Left lobe of liver (tissue), 2 donors: ENCODE data around the gene IPPK. TPM values are rescaled to one million over a fixed set of nuclear protein-coding genes. Genes with fewer than 3 reads are reported as not detected.

Experiments used
- ATAC-seq: fragments of 200-7000 bp; cut with Tn5 transposase; one replicate; pipeline ENCODE4 v1.9.1; 2020; ENCODE audit warnings: mild to moderate bottlenecking, moderate library complexity
- DNase-seq: peaks from one replicate; pipeline ENCODE4 v3.0.0-alpha.2; 2020; ENCODE audit warnings: low spot score
- total RNA-seq: library from RNA; stranded (reverse); gene quantifications from one replicate; pipeline ENCODE4 v1.2.1, GENCODE V29; 2021
- donor health status: DM: no; HTN: no; CAD: no; lungs with moderate emphysema.
- donor health status: DM: no; HTN: yes; CAD: no.

IPPK gene
- total RNA-seq, 1 donor from 2014 or later, result 1.8 TPM

- peak; percentile 83 for ATAC-seq
- peak; percentile 79 for DNase-seq
Measured at GRCh38 chr9:92616655-92617111, 53.2 kb downstream of the IPPK start.

GRCh38 chr9:92616199-92616641, 53.7 kb downstream of the IPPK start:
- ATAC-seq (peak; percentile 14), DNase-seq (peak; percentile 41)

GRCh38 chr9:92615790-92616189, 54.1 kb downstream of the IPPK start:
- peak; percentile 35 for DNase-seq

GRCh38 chr9:92614763-92615461, 55.0 kb downstream of the IPPK start:
- ATAC-seq (no peak), DNase-seq (peak; percentile 40)

More at GRCh38 chr9:92615790-92616189, 54.1 kb downstream of the IPPK start:
- no peak for ATAC-seq

GRCh38 chr9:92614123-92614510, 55.8 kb downstream of the IPPK start:
- no peak for DNase-seq
- no peak for ATAC-seq

- ATAC-seq (no peak), DNase-seq (no peak)
Measured at GRCh38 chr9:92613268-92614122, 56.4 kb downstream of the IPPK start.

DNA sequence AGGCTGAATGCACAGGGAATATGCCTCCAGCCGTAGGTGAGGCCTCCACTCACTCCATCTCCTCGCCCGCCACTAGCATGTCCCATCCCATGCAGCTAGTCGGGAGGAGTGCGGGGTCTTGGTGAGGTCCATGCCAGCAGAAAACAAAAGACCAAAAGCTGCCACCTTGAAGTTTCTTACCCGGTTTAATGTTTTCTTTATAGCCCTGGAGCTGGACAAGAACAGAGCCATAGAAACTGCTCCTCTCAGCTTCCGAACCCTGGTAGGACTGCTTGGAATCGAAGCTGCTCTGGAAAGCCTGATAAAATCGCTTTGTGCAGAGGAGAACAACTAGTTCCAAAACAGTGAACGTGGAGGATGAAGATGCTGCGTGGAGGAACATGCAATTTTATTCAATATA, 57.1 kb downstream of the IPPK start:
- DNase-seq (no peak), ATAC-seq (no peak)

- DNase-seq (no peak), ATAC-seq (no peak)
Measured at GRCh38 chr9:92612292-92612691, 57.6 kb downstream of the IPPK start.

- no peak for DNase-seq
- ATAC-seq, result no peak
Measured at GRCh38 chr9:92611621-92612285, 58.2 kb downstream of the IPPK start.

DNA sequence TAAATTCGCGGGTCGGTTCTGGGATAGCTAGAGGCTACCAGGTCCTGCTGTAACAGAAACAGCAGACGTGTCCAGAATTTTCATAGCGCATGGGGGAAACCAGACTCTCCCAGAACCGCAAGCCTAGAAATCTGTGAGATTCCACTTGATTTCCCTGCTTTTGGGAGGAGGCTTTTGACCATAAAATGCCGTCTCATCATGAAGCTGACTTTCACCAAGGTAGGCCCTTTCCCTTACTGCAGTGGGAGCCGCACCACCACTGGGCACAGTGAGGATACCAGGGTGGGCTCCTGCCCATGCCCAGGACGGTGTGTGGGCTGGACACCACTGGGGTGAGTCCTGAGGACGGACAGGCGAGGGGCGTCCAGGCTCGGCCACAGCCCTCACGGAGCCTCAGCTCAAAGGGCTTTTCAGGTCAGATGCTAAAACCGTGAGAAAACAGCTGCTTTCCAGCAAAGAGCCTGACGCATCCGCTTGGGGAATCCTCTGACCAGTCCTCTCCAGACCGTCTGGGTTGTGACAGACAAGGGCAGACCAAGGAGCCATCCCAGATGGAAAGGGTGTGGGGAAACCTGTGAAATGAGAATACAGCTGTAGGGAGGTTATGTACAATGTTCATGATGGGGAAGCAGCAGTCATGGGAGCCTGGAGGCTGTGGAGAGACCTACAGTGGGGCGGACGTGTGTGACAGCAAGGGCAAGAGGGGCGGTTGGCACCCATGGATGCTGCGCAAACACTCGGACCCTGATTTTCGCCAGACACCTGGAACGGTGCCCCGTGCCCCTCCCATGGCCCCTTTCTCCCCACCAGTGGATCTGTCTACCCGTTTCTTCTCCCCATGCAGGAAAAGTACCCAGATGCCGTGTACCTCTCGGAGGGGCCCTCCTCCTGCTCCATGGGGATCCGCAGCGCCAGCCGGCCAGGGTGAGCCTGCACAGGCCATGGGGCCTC, 59.2 kb downstream of the IPPK start:
- no peak for DNase-seq
- no peak for ATAC-seq

DNA sequence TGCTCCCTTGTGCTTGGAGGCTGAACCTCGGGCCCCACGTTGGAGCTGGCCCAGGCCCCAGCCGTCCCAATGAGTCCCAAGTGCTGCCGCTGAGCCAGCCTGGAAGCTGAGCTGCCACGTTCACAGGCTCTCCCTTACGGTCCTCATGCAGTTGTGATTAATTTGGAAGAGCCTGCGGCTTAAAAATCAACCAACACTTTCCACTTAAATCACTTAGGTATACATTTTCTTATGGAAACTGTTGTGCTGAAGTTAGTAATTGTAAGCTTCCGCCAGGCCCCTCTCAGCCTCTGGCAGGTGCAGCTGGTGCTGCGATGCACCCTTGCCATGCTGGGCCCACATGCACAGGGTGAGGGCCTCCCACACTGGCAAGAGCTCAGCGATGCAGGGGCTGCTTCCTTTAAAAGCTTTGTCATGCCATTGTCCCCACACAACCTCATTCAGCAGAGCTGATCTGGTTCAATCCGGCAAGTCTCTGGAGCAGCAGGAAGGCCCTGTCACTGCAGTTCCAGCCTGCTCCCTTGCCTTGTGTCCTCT, 61.0 kb downstream of the IPPK start:
- ATAC-seq (no peak), DNase-seq (no peak)

GRCh38 chr9:92608241-92608908, 61.6 kb downstream of the IPPK start:
- ATAC-seq (no peak), DNase-seq (no peak)

GRCh38 chr9:92607773-92608172, 62.2 kb downstream of the IPPK start:
- peak; percentile 15 for ATAC-seq
- no peak for DNase-seq

DNA sequence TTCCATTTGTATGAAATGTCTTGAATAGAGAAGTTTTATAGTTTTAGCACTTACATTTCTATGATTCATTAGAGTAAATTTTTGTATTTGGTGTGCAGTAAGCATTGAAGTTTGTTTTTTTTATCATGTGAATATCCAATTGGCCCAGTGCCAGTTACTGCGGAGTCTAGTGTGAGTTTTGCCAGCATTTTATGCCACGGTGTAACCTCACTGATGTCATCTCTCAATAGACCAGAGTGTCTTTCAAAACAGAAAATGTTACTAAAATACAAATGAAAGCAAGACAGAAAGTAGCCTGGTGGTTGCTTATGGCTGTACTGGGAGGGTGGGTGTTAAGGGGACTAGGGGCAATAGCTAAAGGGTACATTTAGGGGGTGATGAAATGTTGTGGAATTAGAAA, 62.8 kb downstream of the IPPK start:
- ATAC-seq, result peak; percentile 18
- no peak for DNase-seq

DNA sequence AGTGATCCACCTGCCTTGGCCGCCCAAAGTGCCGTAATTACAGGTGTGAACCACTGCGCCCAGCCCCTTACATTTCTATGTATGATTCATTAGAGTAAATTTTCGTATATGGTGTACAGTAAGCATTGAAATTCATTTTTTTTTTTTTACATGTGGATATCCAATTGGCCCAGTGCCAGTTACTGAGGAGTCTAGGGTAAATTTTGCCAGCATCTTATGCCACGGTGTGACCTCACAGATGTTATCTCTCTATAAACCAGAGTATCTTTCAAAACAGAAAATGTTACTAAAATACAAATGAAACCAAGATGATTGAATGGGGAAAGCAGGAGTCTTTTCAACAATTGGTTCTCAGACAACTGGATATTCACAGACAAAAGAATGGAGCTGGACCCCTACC, 64.7 kb downstream of the IPPK start:
- ATAC-seq, result no peak

GRCh38 chr9:92603990-92604389, 65.9 kb downstream of the IPPK start:
- no peak for ATAC-seq
- no peak for DNase-seq

More for the DNA sequence above, 64.7 kb downstream of the IPPK start:
- DNase-seq, result no peak

- ATAC-seq, result no peak
- DNase-seq, result no peak
Measured at GRCh38 chr9:92603100-92603499, 66.8 kb downstream of the IPPK start.

DNA sequence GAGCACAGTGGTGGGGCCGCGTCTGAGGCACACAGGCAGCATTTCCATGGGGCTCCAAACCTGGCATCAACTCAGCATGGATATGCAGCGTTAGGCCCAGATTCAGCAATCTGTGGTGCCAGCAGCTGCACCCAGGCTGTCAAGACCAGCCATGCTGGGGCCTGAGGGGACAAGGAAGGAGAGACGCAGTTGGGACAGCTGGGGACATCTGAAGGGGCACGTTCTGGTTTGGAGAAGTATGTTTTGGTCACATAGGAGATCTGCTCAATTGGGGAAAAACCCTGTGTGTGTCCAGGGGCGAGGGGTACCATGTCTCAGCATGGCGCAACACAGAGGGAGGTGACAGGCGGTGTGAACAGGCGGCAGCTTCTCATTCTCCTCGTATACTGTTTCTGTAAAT, 67.5 kb downstream of the IPPK start:
- no peak for DNase-seq
- no peak for ATAC-seq

GRCh38 chr9:92601451-92601850, 68.5 kb downstream of the IPPK start:
- ATAC-seq, result no peak
- DNase-seq, result no peak
